ENCODE data around the gene FBXO10. TPM values are rescaled to one million over a fixed set of nuclear protein-coding genes. Genes with fewer than 3 reads are reported as not detected.

Gene FBXO10
- total and polyA plus RNA-seq, 2 of the 8 experiments (the other 6 are each of a cell fraction or from before 2014, with no cell fraction given) = 13.1 to 13.9 TPM

- TF ChIP-seq MAFK (IDR thresholded peaks at IDR 0.05; ENCODE audit: low read depth, low read length) (no peak), SP1 (IDR thresholded peaks at IDR 0.05; ENCODE audit: low read depth, low read length) (no peak), JUND (IDR thresholded peaks at IDR 0.05; ENCODE audit: low read length) (no peak), CBX8 (IDR thresholded peaks at IDR 0.05; ENCODE audit: borderline replicate concordance, low read depth, low read length) (no peak), BRCA1 (IDR thresholded peaks at IDR 0.05; ENCODE audit: low read depth, low read length) (no peak), TBP (IDR thresholded peaks at IDR 0.05; ENCODE audit: low read depth, low read length) (no peak), EGR1 (IDR thresholded peaks at IDR 0.05; ENCODE audit: borderline replicate concordance, low read depth, low read length) (no peak), SP2 (IDR thresholded peaks at IDR 0.05; ENCODE audit: low read length) (no peak), SUZ12 (IDR thresholded peaks at IDR 0.05; ENCODE audit: low read length) (no peak), RNF2 (IDR thresholded peaks at IDR 0.05; ENCODE audit: borderline replicate concordance, low read depth, low read length, missing control alignments, poor library complexity, severe bottlenecking) (no peak)
Measured at GRCh38 chr9:37528652-37529471, 47.3 kb downstream of the FBXO10 start (continued).
